OCI-LY7 (cell line): Measurements from ENCODE around the gene TECR.

Source experiments
- EZH2phosphoT487 ChIP-seq: fragments of 200-600 bp; sonication (generic); IDR thresholded peaks from 2 replicates; pipeline ENCODE4 v1.6.1; 2018; ENCODE audit warnings: low read depth, borderline replicate concordance, mild to moderate bottlenecking, mixed run types, antibody characterized with exemption, low read length, moderate library complexity, mixed read lengths
- TF ChIP-seq, protein P1 (sequence below): fragments of 200-600 bp; sonication (generic); conservative IDR thresholded peaks from 2 replicates; pipeline ENCODE4 v1.5.1; 2014; ENCODE audit warnings: mild to moderate bottlenecking, antibody characterized with exemption, low read length, moderate library complexity, mixed read lengths

DNA sequence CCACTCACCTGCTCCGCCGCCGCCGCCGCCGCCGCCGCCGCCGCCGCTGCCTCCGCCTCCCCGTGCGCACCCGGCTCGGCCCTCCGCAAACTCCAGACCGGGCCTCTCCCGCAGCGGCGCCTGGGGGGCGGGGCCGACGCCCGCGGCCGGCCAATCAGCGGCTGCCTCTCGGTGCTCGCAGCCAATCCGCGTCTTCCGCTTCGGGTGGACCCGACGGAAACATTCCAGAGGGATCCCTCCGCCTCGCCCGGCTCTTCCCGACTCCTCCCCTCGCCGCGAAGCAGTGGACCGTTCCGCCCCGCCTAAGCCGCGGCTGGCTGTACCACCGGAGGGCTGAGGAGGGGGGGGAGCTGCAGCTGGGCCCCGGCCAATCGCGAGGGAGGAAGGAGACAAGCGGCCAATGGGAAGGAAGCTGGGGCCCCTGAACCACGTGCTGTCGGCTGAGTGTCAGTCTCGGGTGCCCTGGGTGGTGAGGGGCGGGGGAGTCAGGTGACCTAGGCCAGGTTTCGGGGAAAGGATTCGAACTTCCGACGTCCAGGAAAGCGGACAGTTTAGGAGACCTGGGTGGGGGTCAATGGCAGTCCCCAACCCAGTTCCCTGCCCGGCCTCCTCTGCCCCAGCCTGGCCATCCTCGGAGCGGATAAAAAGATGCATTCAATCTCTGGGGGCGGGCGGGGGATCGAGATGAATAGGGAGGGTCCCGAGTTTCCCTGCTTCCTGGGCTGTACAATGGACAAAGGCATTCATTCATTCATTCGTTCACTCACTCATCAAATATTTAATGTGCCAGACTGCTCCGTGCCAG lies 33.2 kb upstream of the TECR start, which contains the start of gene GIPC1:
- TF ChIP-seq, protein P1, sequence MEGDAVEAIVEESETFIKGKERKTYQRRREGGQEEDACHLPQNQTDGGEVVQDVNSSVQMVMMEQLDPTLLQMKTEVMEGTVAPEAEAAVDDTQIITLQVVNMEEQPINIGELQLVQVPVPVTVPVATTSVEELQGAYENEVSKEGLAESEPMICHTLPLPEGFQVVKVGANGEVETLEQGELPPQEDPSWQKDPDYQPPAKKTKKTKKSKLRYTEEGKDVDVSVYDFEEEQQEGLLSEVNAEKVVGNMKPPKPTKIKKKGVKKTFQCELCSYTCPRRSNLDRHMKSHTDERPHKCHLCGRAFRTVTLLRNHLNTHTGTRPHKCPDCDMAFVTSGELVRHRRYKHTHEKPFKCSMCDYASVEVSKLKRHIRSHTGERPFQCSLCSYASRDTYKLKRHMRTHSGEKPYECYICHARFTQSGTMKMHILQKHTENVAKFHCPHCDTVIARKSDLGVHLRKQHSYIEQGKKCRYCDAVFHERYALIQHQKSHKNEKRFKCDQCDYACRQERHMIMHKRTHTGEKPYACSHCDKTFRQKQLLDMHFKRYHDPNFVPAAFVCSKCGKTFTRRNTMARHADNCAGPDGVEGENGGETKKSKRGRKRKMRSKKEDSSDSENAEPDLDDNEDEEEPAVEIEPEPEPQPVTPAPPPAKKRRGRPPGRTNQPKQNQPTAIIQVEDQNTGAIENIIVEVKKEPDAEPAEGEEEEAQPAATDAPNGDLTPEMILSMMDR = no peak
- no peak for TF ChIP-seq EZH2phosphoT487
